Midbrain (tissue), 1 donor: ENCODE measurements around the gene GPC6.

ENCODE experiments used
- DNase-seq: peaks from one replicate; lab custom pipeline; 2025; lab: John Stamatoyannopoulos, UW

Gene GPC6

GRCh38 chr13:93847162-93847561 lies 620.6 kb downstream of the GPC6 start:
- DNase-seq: no peak

- DNase-seq: no peak
Observed at GRCh38 chr13:93848247-93848646, 621.6 kb downstream of the GPC6 start.

GRCh38 chr13:93851236-93851635 lies 624.6 kb downstream of the GPC6 start:
- no peak for DNase-seq

- DNase-seq: no peak
Observed at GRCh38 chr13:93853912-93854311, 627.3 kb downstream of the GPC6 start.

GRCh38 chr13:93857126-93857525 lies 630.5 kb downstream of the GPC6 start:
- DNase-seq: no peak

GRCh38 chr13:93859716-93860115 lies 633.1 kb downstream of the GPC6 start:
- no peak for DNase-seq

GRCh38 chr13:93861818-93862217 lies 635.2 kb downstream of the GPC6 start:
- DNase-seq: no peak

GRCh38 chr13:93862259-93862658 lies 635.7 kb downstream of the GPC6 start:
- no peak for DNase-seq

GRCh38 chr13:93865235-93865634 lies 638.6 kb downstream of the GPC6 start:
- DNase-seq: no peak

- DNase-seq: no peak
Observed at GRCh38 chr13:93867481-93867880, 640.9 kb downstream of the GPC6 start.

- DNase-seq: no peak
Observed at GRCh38 chr13:93872376-93872775, 645.8 kb downstream of the GPC6 start.

- no peak for DNase-seq
Observed at GRCh38 chr13:93872786-93873347, 646.3 kb downstream of the GPC6 start.

- DNase-seq: no peak
Observed at GRCh38 chr13:93875547-93875946, 648.9 kb downstream of the GPC6 start.

- DNase-seq: no peak
Observed at GRCh38 chr13:93876236-93876635, 649.6 kb downstream of the GPC6 start.

- DNase-seq: no peak
Observed at GRCh38 chr13:93878675-93879074, 652.1 kb downstream of the GPC6 start.

GRCh38 chr13:93881411-93881810 lies 654.8 kb downstream of the GPC6 start:
- no peak for DNase-seq

- no peak for DNase-seq
Observed at GRCh38 chr13:93882086-93882651, 655.6 kb downstream of the GPC6 start.

- DNase-seq: no peak
Observed at GRCh38 chr13:93889430-93889951, 662.9 kb downstream of the GPC6 start.

GRCh38 chr13:93899981-93900380 lies 673.4 kb downstream of the GPC6 start:
- DNase-seq: no peak

GRCh38 chr13:93900731-93901130 lies 674.1 kb downstream of the GPC6 start:
- DNase-seq: no peak

- no peak for DNase-seq
Observed at GRCh38 chr13:93903909-93904308, 677.3 kb downstream of the GPC6 start.

- DNase-seq: no peak
Observed at GRCh38 chr13:93915269-93915809, 688.7 kb downstream of the GPC6 start.

- DNase-seq: no peak
Observed at GRCh38 chr13:93922063-93922855, 695.7 kb downstream of the GPC6 start.
